DMS 273 treated with DMSO at 0.1 percent for 48 hours (cell line): ENCODE measurements around the gene KIF18B.
"Not testable (repeated sequence)": the region's sequence is repeated elsewhere in the genome, so short reads cannot be mapped to it uniquely, and the experiment has no call there.

Experiments used
- DNase-seq: peaks from one replicate; lab custom pipeline; 2025; lab: John Stamatoyannopoulos, UW

The KIF18B gene

GRCh38 chr17:44969144-44969780, 21.7 kb upstream of the KIF18B start:
- no peak for DNase-seq

GRCh38 chr17:44968225-44969143, 20.9 kb upstream of the KIF18B start, which contains the start of gene C1QL1:
Gene C1QL1 (minus strand): TSS chr17:44968303. CDS start chr17:44968048, 255 bp downstream.
- DNase-seq, result peak; percentile 72

GRCh38 chr17:44967907-44968224, 20.3 kb upstream of the KIF18B start:
- no peak for DNase-seq

GRCh38 chr17:44967026-44967906, 19.7 kb upstream of the KIF18B start:
- no peak for DNase-seq

GRCh38 chr17:44966348-44967025, 18.9 kb upstream of the KIF18B start:
- no peak for DNase-seq

- no peak for DNase-seq
These were observed 18.1 kb upstream of the KIF18B start for GRCh38 chr17:44965481-44966234.

- DNase-seq, result no peak
These were observed 14.4 kb upstream of the KIF18B start for GRCh38 chr17:44961921-44962350.

GRCh38 chr17:44960691-44961090, 13.1 kb upstream of the KIF18B start:
- no peak for DNase-seq

GRCh38 chr17:44959821-44960531, 12.4 kb upstream of the KIF18B start:
- DNase-seq, result no peak

- DNase-seq, result no peak
These were observed 9.7 kb upstream of the KIF18B start for GRCh38 chr17:44956998-44957981.

GRCh38 chr17:44955674-44956425, 8.3 kb upstream of the KIF18B start:
- DNase-seq, result no peak

GRCh38 chr17:44952946-44953475, 5.4 kb upstream of the KIF18B start:
- DNase-seq, result no peak

GRCh38 chr17:44948315-44948795, 782 bp upstream of the KIF18B start:
- DNase-seq, result no peak

GRCh38 chr17:44945652-44946051, 1.9 kb downstream of the KIF18B start:
- not testable (repeated sequence) for DNase-seq

- DNase-seq, result no peak
These were observed 5.1 kb downstream of the KIF18B start for GRCh38 chr17:44942456-44942855.

- no peak for DNase-seq
These were observed 5.8 kb downstream of the KIF18B start for GRCh38 chr17:44941712-44942331.

GRCh38 chr17:44940768-44941167, 6.8 kb downstream of the KIF18B start:
- no peak for DNase-seq
